ENCODE data around the gene TMEM135. TPM values are rescaled to one million over a fixed set of nuclear protein-coding genes. Genes with fewer than 3 reads are reported as not detected.
A peak's percentile ranks its signal among the peaks of the same experiment; 100 is the strongest.

TMEM135 gene
- total RNA-seq, 1 donor from 2014 or later = 36.0 TPM

GRCh38 chr11:87299041-87299481 lies 261.3 kb downstream of the TMEM135 start:
- TF ChIP-seq CTCF (IDR thresholded peaks at IDR 0.05; ENCODE audit: unreplicated experiment) = no peak
- peaks cover 29% of the 10 kb centered on the region for H3K4me1 Mint-ChIP-seq

GRCh38 chr11:87300640-87301380 lies 263.1 kb downstream of the TMEM135 start:
- Mint-ChIP-seq H3K27me3 (ENCODE audit: low read depth) (no peaks in the 10 kb centered on the region), H3K36me3 (no peaks in the 10 kb centered on the region), H3K4me1 (peaks cover 23% of the 10 kb centered on the region), H3K4me3 (no peak overlapping the region), H3K9me3 (no peaks in the 10 kb centered on the region), H3K27ac (peak overlapping the region; percentile 60)
- no peak for TF ChIP-seq CTCF (IDR thresholded peaks at IDR 0.05; ENCODE audit: unreplicated experiment)
- no peak for DNase-seq (ENCODE audit: low spot score in 2 of 2, unreplicated experiment in 2 of 2)

More at GRCh38 chr11:87299041-87299481, 261.3 kb downstream of the TMEM135 start:
- Mint-ChIP-seq H3K27ac (no peak overlapping the region), H3K36me3 (no peaks in the 10 kb centered on the region), H3K27me3 (ENCODE audit: low read depth) (no peaks in the 10 kb centered on the region), H3K9me3 (no peaks in the 10 kb centered on the region), H3K4me3 (no peak overlapping the region)
- DNase-seq (ENCODE audit: low spot score in 2 of 2, unreplicated experiment in 2 of 2) = no peak

GRCh38 chr11:87301785-87302540 lies 264.2 kb downstream of the TMEM135 start:
- TF ChIP-seq CTCF (IDR thresholded peaks at IDR 0.05; ENCODE audit: unreplicated experiment) = no peak
- no peak for DNase-seq (ENCODE audit: low spot score in 2 of 2, unreplicated experiment in 2 of 2)
- no peaks in the 10 kb centered on the region for H3K27me3 Mint-ChIP-seq (ENCODE audit: low read depth)
- H3K4me3 Mint-ChIP-seq = no peak overlapping the region
- H3K4me1 Mint-ChIP-seq = peaks cover 21% of the 10 kb centered on the region
- no peaks in the 10 kb centered on the region for H3K9me3 Mint-ChIP-seq
- peaks cover under 1% of the 10 kb centered on the region for H3K36me3 Mint-ChIP-seq
- H3K27ac Mint-ChIP-seq = no peak overlapping the region

GRCh38 chr11:87304412-87304811 lies 266.7 kb downstream of the TMEM135 start:
- no peak for TF ChIP-seq CTCF (IDR thresholded peaks at IDR 0.05; ENCODE audit: unreplicated experiment)
- Mint-ChIP-seq H3K9me3 (no peaks in the 10 kb centered on the region), H3K4me3 (no peak overlapping the region), H3K36me3 (peaks cover 1% of the 10 kb centered on the region), H3K4me1 (peaks cover 19% of the 10 kb centered on the region), H3K27ac (no peak overlapping the region), H3K27me3 (ENCODE audit: low read depth) (no peaks in the 10 kb centered on the region)
- DNase-seq (ENCODE audit: low spot score in 2 of 2, unreplicated experiment in 2 of 2) = no peak

- Mint-ChIP-seq H3K27me3 (ENCODE audit: low read depth) (no peaks in the 10 kb centered on the region), H3K4me3 (no peak overlapping the region), H3K4me1 (peaks cover 13% of the 10 kb centered on the region), H3K36me3 (peaks cover 1% of the 10 kb centered on the region), H3K27ac (no peak overlapping the region), H3K9me3 (no peaks in the 10 kb centered on the region)
- no peak for TF ChIP-seq CTCF (IDR thresholded peaks at IDR 0.05; ENCODE audit: unreplicated experiment)
- no peak for DNase-seq (ENCODE audit: low spot score in 2 of 2, unreplicated experiment in 2 of 2)
These were observed 268.6 kb downstream of the TMEM135 start for GRCh38 chr11:87306262-87306851.

All from mesothelial cell of epicardium (in vitro differentiated cells).